Ascending aorta (tissue), 2 donors: ENCODE results near the gene RAB19. TPM values are rescaled to one million over a fixed set of nuclear protein-coding genes. Genes with fewer than 3 reads are reported as not detected.
A peak's percentile ranks its signal among the peaks of the same experiment; 100 is the strongest.

Experiments
- DNase-seq, 2 donors: peaks; one replicate each; pipeline ENCODE4 v3.0.0-alpha.2; 2019; ENCODE audit warnings: low spot score in 2 of 2
- H3K27ac ChIP-seq, 2 donors: fragments of 200-600 bp; sonication (generic); one replicate each; pipeline ENCODE4 v1.5.1; 2016 to 2017; ENCODE audit warnings: mild to moderate bottlenecking in 1 of 2
- H3K27me3 ChIP-seq: fragments of 200-600 bp; sonication (generic); one replicate; pipeline ENCODE4 v1.5.1; 2017
- H3K36me3 ChIP-seq, 2 donors: fragments of 200-600 bp; sonication (generic); one replicate each; pipeline ENCODE4 v1.5.1; 2016
- H3K4me1 ChIP-seq, 2 donors: fragments of 200-600 bp; sonication (generic); one replicate each; pipeline ENCODE4 v1.5.1; 2016 to 2017; ENCODE audit warnings: mild to moderate bottlenecking in 1 of 2
- H3K4me3 ChIP-seq, 2 donors: fragments of 200-600 bp; sonication (generic); one replicate each; pipeline ENCODE4 v1.5.1; 2016 to 2017; ENCODE audit warnings: mild to moderate bottlenecking in 1 of 2
- H3K9me3 ChIP-seq, 2 donors: fragments of 200-600 bp; sonication (generic); one replicate each; pipeline ENCODE4 v1.5.1; 2016
- intact Hi-C: fragments of 100-400 bp; cut with DNase I; formaldehyde crosslinking; loops from one replicate; pipeline ENCODE4 v1.15.1; 2023
- total RNA-seq: library from RNA; depleted of rRNA; stranded (reverse); fragments of >200 nt; gene quantifications from one replicate; pipeline ENCODE4 v1.1.0, GENCODE V29; 2016
- TF ChIP-seq, protein P1 (sequence below), 3 experiments: fragments of 200-600 bp in 2 of 3; fragments of 450-650 bp in 1 of 3; sonication (generic) in 2 of 3; IDR thresholded peaks; one replicate each; pipeline ENCODE4 v1.5.1; 2016 to 2019; ENCODE audit warnings: antibody characterized with exemption in 3 of 3, mild to moderate bottlenecking in 1 of 3, moderate library complexity in 1 of 3

The RAB19 gene
- total RNA-seq, 1 donor from 2014 or later, result not detected

DNA sequence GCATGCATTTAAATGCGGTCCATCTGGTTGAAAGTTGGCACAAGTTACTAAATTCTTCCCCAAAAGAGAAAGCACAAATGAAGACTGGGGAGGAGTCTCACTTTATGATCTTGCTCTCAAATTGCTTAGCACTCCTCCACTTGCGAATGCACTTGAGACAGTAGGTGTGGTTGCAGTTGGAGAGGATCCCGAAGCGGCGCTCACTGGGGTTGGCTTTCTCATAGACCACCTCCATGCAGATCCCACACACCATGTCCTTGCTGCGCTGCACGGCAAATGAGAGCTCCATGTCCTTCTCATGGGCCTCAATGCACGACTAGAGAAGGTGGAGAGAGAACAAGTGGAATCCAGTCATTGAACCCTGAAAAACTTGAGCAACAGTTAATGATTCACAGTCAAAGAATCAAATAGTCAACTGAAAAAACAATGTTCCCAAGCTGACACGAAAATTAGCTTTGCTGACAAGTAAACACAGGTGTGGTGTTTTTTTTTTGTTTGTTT is 52.7 kb downstream of the RAB19 start:
- DNase-seq, result no peak
- intact Hi-C loops, result no loop called here
- no peak overlapping the region for H3K4me3 ChIP-seq
- TF ChIP-seq, protein P1, sequence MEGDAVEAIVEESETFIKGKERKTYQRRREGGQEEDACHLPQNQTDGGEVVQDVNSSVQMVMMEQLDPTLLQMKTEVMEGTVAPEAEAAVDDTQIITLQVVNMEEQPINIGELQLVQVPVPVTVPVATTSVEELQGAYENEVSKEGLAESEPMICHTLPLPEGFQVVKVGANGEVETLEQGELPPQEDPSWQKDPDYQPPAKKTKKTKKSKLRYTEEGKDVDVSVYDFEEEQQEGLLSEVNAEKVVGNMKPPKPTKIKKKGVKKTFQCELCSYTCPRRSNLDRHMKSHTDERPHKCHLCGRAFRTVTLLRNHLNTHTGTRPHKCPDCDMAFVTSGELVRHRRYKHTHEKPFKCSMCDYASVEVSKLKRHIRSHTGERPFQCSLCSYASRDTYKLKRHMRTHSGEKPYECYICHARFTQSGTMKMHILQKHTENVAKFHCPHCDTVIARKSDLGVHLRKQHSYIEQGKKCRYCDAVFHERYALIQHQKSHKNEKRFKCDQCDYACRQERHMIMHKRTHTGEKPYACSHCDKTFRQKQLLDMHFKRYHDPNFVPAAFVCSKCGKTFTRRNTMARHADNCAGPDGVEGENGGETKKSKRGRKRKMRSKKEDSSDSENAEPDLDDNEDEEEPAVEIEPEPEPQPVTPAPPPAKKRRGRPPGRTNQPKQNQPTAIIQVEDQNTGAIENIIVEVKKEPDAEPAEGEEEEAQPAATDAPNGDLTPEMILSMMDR (IDR thresholded peaks at IDR 0.05), result no peak
- no peaks in the 10 kb centered on the region for H3K27me3 ChIP-seq
- H3K27ac ChIP-seq, result no peak overlapping the region
- H3K36me3 ChIP-seq, result peaks cover 50 to 85% of the 10 kb centered on the region in 2 donors
- H3K9me3 ChIP-seq, result no peaks in the 10 kb centered on the region
- H3K4me1 ChIP-seq, result no peaks in the 10 kb centered on the region

DNA sequence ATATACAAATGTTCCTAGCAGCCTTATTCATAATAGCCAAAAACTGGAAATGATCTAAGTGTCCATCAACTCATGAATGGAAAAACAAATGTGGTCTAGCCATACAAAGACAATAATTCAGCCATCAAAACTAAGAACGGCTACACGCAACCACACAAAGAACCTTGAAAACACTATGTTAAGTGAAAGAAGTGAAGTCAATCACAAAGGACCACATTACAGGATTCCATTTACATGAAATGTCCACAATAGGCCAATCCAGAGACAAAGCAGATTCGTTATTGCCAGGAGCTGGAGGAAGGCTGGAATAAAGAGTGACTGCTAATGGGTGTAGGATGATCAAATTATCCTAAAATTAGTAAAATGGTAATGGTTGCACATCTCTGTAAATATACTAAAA is 54.3 kb downstream of the RAB19 start:
- no peaks in the 10 kb centered on the region for H3K4me1 ChIP-seq
- no peaks in the 10 kb centered on the region for H3K9me3 ChIP-seq
- intact Hi-C loops, result no loop called here
- peaks cover 40 to 91% of the 10 kb centered on the region in 2 donors for H3K36me3 ChIP-seq
- no peaks in the 10 kb centered on the region for H3K27me3 ChIP-seq
- TF ChIP-seq, protein P1 (IDR thresholded peaks at IDR 0.05), result no peak
- H3K4me3 ChIP-seq, result no peak overlapping the region
- DNase-seq, result no peak
- H3K27ac ChIP-seq, result no peak overlapping the region

DNA sequence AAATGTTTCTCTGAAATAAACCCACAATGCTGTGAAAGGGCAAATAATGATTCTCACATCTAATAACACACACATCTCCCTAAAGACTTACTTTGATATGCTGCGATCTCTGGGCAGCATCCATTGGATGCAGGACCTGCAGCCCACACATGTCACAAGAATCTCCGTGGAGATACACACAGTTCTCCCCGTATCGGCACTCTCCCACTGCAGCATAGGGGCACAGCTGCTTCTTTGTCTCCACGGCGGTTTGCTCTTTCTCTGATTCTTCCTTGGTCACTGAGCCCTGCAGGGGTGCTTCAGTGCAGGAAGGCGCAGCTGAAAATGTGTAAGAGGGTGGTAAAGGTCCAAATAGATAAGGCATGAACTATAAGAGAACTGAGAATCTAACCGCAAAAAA is 55.1 kb downstream of the RAB19 start:
- Histone ChIP-seq H3K27me3 (no peaks in the 10 kb centered on the region), H3K4me3 (no peak overlapping the region), H3K27ac (no peak overlapping the region), H3K36me3 (peaks cover 35 to 91% of the 10 kb centered on the region in 2 donors), H3K9me3 (no peaks in the 10 kb centered on the region), H3K4me1 (no peaks in the 10 kb centered on the region)
- intact Hi-C loops, result no loop called here
- no peak for DNase-seq
- TF ChIP-seq, protein P1 (IDR thresholded peaks at IDR 0.05), result no peak

DNA sequence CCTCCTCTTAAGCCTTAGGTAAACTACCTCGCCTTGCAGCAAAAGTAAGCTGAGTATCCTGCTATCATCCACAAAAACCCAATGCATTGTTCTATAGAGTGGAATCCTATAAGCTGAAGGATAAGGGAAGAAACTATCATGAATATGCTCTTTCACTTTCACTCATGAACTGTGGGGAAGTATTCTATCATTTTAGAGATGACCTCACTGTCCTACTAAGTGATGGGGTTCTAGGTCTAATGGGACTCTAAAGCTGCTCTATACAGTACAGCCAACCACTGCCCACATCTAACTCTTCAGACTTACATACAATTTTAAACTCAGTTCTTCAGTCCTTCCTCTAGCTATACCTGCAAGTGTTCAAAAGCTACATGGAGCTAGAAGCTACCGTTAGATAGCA is 59.3 kb downstream of the RAB19 start:
- H3K27ac ChIP-seq, result no peak overlapping the region
- H3K4me3 ChIP-seq, result no peak overlapping the region
- intact Hi-C loops, result no loop called here
- H3K4me1 ChIP-seq, result no peaks in the 10 kb centered on the region
- no peaks in the 10 kb centered on the region for H3K9me3 ChIP-seq
- H3K36me3 ChIP-seq, result peaks cover 28 to 83% of the 10 kb centered on the region in 2 donors
- TF ChIP-seq, protein P1 (IDR thresholded peaks at IDR 0.05), result no peak
- no peaks in the 10 kb centered on the region for H3K27me3 ChIP-seq
- DNase-seq, result no peak

DNA sequence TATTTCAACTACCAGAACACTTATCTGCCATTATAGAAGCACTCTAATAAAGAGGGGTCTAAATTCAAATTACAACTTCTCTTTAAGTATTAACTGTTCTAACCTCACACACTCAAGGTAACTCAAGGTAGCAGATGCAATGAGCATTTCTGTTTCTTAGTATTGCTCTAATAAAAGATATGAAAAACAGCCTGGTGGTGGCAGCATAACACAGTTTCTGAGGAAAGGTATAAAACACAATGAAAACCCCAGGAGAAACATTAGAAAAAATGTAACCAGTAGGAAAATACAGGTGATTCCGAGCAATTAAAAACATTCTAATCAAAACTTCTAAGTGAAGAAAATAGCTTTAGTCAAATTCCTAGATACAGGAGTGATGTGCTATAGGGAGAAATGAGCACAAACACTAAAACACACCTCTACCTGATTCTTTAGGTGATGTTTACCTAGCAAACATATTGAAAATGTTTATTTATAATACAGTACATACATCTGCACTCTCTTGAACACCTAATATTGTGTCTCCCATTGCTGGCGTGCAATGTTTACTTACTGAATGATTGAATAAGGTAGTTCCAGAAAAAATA is 72.0 kb downstream of the RAB19 start:
- intact Hi-C loops, result loop anchor here (2.0 to 10.0 kb wide), 3 partner anchors 17 to 539 kb away; partner anchors contain the start of genes KDM7A and MRPS33
- H3K27me3 ChIP-seq, result no peaks in the 10 kb centered on the region
- no peaks in the 10 kb centered on the region for H3K9me3 ChIP-seq
- H3K27ac ChIP-seq, result no peak overlapping the region
- no peak for DNase-seq
- no peak overlapping the region for H3K4me3 ChIP-seq
- H3K36me3 ChIP-seq, result peaks cover under 1 to 8% of the 10 kb centered on the region in 2 donors
- TF ChIP-seq, protein P1 (IDR thresholded peaks at IDR 0.05), result peak; percentile 29 to 55 (median 36)
- H3K4me1 ChIP-seq, result peaks cover 5 to 20% of the 10 kb centered on the region in 2 donors
